HEK293 (cell line): ENCODE data around the gene PCF11.

Experiments
- CTCF ChIP-seq: fragments of 450-650 bp; formaldehyde crosslinking; IDR thresholded peaks from 2 replicates; pipeline ENCODE4 v1.5.1; 2016; ENCODE audit warnings: missing biosample characterization, missing genetic modification characterization
- REPIN1 ChIP-seq: fragments of 450-650 bp; formaldehyde crosslinking; IDR thresholded peaks from 2 replicates; pipeline ENCODE4 v1.5.1; 2017; ENCODE audit warnings: missing biosample characterization, missing genetic modification characterization, low read depth
- ZNF175 ChIP-seq: fragments of 450-650 bp; formaldehyde crosslinking; IDR thresholded peaks from 2 replicates; pipeline ENCODE4 v1.5.1; 2016; ENCODE audit warnings: missing biosample characterization, missing genetic modification characterization
- ZNF704 ChIP-seq: fragments of 450-650 bp; formaldehyde crosslinking; IDR thresholded peaks from 2 replicates; pipeline ENCODE4 v1.5.1; 2016; ENCODE audit warnings: missing biosample characterization, missing genetic modification characterization

GRCh38 chr11:83175815-83176214, 18.9 kb downstream of the PCF11 start:
- TF ChIP-seq ZNF175 (tag by site-specific recombination) (no peak), CTCF (tag by site-specific recombination) (no peak), REPIN1 (tag by site-specific recombination) (no peak), ZNF704 (tag by site-specific recombination) (no peak)
